GM12801 (cell line): ENCODE results near the gene ADORA2B.

ENCODE experiments used
- CTCF ChIP-seq: IDR thresholded peaks from one replicate; pipeline ENCODE4 v1.5.1; 2011; ENCODE audit warnings: control low read depth; ENCODE audit not compliant: insufficient read length; ENCODE audit errors: extremely low read depth

Gene ADORA2B

DNA sequence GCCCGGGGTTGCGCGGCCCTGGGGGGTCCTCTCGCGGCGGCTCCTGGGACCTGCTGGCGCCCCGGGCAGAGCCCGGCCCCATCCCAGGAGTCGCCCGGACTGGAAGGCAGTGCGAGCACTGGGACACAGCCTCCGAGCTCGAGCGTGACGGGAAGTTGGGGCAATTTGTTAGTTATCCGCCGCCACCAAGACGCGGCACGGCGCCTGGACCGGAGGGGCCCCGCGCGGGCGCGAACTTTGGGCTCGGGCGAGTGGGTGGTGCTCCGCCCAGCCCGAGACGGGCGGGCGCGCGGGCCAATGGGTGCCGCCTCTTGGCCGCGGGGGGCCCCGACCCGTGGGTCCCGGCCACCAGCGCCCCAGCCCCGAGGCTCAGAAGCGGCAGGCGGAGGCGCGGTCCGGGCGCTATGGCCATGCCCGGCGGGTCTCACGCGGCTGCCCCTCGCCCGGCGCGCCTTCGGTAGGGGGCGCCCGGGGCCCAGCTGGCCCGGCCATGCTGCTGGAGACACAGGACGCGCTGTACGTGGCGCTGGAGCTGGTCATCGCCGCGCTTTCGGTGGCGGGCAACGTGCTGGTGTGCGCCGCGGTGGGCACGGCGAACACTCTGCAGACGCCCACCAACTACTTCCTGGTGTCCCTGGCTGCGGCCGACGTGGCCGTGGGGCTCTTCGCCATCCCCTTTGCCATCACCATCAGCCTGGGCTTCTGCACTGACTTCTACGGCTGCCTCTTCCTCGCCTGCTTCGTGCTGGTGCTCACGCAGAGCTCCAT lies at the start of gene ADORA2B:
ADORA2B (plus strand) TSS at position 372 of the 768 bp plus-strand sequence; CDS start at position 491, 119 bp downstream.
- no peak for TF ChIP-seq CTCF

- TF ChIP-seq CTCF: no peak
Observed at GRCh38 chr17:15896277-15896676, 48.7 kb upstream of the ADORA2B start.

GRCh38 chr17:15896834-15897233 lies 48.1 kb upstream of the ADORA2B start:
- TF ChIP-seq CTCF: no peak

DNA sequence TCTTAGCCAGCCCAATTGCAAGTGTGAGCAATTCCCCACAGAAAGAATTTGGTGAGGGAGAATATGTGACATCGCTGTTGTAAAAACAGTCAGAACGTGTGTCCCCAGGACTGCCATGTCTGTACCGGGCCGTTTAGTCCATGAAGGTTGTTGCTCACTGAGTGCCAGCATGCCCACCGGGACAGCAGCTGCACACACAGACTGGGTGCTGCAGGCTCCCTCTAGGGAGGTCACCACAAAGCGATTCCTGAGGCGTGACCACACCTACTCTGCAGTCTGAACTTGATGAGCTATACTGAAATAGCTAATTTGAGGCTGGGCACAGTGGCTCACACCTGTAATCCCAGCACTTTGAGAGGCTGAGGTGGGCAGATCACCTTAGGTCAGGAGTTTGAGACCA lies 44.1 kb upstream of the ADORA2B start:
- no peak for TF ChIP-seq CTCF

GRCh38 chr17:15907290-15907689 lies 37.6 kb upstream of the ADORA2B start:
- TF ChIP-seq CTCF: no peak

DNA sequence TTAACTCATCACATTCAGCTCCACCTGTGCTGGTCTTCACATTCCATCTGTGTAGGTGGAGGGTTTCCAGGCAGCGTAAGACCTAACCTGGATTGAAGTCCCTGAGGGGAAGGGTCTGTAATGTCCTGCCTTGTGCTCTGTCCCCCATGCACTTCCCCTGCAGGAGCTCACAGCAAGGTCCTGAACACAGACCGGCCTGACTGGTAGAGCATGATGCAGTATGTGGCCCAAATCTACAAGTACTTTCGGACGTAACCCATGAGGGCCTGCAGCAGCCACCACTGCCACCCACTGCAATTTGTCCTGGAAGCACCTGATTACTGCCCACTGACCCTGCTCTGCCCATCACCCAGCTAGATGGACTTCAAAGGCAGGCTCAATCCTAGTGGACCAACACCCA lies 36.6 kb upstream of the ADORA2B start:
- no peak for TF ChIP-seq CTCF

GRCh38 chr17:15909481-15909991 lies 35.4 kb upstream of the ADORA2B start:
- no peak for TF ChIP-seq CTCF
